ENCODE measurements around the gene ARHGAP26. TPM values are rescaled to one million over a fixed set of nuclear protein-coding genes. Genes with fewer than 3 reads are reported as not detected.

Gene ARHGAP26
- total and polyA plus RNA-seq, 2 experiments from 2014 or later: 9.5 to 16.8 TPM

DNA sequence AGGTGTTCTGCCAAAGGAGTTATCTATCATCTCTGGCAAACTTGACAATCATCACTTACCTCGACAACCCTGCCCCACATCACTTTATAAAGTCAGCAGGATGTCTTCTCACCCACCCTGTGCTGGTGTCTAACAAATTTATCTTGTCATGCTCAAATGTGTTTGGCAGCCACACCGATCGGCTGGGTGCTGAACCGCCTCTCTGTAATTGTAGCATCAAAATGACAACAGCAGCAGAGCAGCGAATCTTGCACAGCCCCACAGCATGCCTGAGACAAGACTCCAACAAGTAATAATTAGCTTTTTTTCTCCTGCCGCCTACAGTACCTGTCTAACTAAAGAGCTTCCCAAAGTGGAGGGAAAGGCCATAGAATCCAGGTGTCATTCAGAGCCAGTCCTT is 457.1 kb downstream of the ARHGAP26 start:
- H3K27me3 ChIP-seq (ENCODE audit: insufficient read depth): no peaks in the 10 kb centered on the region
- no peak for TF ChIP-seq ZNF114 (CRISPR knock-in tag; IDR thresholded peaks at IDR 0.05)
- TF ChIP-seq NANOG (IDR thresholded peaks at IDR 0.05; ENCODE audit: borderline replicate concordance): no peak
- TF ChIP-seq ZNF331 (CRISPR knock-in tag; IDR thresholded peaks at IDR 0.05; ENCODE audit: low read depth): no peak
- TF ChIP-seq, protein P1, sequence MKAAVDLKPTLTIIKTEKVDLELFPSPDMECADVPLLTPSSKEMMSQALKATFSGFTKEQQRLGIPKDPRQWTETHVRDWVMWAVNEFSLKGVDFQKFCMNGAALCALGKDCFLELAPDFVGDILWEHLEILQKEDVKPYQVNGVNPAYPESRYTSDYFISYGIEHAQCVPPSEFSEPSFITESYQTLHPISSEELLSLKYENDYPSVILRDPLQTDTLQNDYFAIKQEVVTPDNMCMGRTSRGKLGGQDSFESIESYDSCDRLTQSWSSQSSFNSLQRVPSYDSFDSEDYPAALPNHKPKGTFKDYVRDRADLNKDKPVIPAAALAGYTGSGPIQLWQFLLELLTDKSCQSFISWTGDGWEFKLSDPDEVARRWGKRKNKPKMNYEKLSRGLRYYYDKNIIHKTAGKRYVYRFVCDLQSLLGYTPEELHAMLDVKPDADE (IDR thresholded peaks at IDR 0.05): no peak
- no peak for TF ChIP-seq JUNB (IDR thresholded peaks at IDR 0.05; ENCODE audit: unreplicated experiment)
- no peak for TF ChIP-seq CREB1 (CRISPR knock-in tag; IDR thresholded peaks at IDR 0.05; ENCODE audit: low read depth)
- TF ChIP-seq EZH2 (IDR thresholded peaks at IDR 0.05; ENCODE audit: low read depth, unreplicated experiment): no peak
- H4K20me1 ChIP-seq (replicated peaks; ENCODE audit: insufficient read depth): no peaks in the 10 kb centered on the region
- no peak for ATAC-seq
- H3K36me3 ChIP-seq (ENCODE audit: insufficient read depth): no peaks in the 10 kb centered on the region
- no peak for DNase-seq (ENCODE audit: low spot score)
- Mint-ChIP-seq H3K4me3 (no peak overlapping the region), H3K9me3 (no peaks in the 10 kb centered on the region), H3K36me3 (ENCODE audit: low read depth) (no peaks in the 10 kb centered on the region), H3K27ac (no peak overlapping the region), H3K4me1 (peaks cover 11% of the 10 kb centered on the region), H3K27me3 (ENCODE audit: insufficient read depth, low read depth, poor library complexity) (no peaks in the 10 kb centered on the region)
- no peak overlapping the region for H3K4me3 ChIP-seq
- H3K27ac ChIP-seq (ENCODE audit: low read depth): no peak overlapping the region
- H3K4me2 ChIP-seq: no peak overlapping the region
- H3F3A ChIP-seq (replicated peaks; ENCODE audit: low read depth): no peaks in the 10 kb centered on the region
- no peak overlapping the region for H2AFZ ChIP-seq
- H3K79me2 ChIP-seq (replicated peaks; ENCODE audit: insufficient read depth): no peaks in the 10 kb centered on the region
- no peaks in the 10 kb centered on the region for H3K9me2 ChIP-seq (ENCODE audit: insufficient read depth)
- no peaks in the 10 kb centered on the region for H3K4me1 ChIP-seq (ENCODE audit: insufficient read depth)

DNA sequence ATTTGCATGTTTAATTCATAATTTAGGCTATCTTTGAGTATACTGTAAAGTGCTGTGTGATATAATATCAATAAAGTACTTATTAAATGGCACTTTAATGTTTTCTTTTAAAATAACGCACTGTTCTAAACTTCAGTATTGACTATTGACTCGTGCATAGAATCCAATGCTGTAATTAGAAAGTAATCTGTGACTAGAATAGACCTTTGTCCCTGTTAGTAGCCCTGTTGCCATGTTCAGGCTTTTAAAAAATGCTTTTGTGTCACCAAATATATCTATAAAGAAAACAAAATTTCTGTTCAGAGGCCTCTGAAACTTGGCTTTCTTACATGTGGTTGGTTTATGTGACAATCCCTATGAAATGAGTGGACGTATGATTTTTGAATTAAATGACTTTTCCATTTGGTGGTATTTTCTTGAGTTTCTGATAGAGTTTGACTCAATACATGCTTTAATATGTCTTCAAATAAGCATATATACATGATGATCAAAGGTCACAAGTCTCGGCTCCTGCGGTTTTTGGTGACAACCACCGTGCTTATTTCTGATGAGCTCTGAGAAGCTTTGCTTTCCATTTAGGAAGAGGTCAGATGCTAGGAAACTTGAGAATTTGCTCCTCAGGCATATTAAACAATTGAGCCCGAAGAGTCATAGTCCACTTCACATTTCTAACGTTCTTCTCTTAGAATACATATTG is 458.6 kb downstream of the ARHGAP26 start:
- Mint-ChIP-seq H3K27ac (no peak overlapping the region), H3K4me3 (no peak overlapping the region), H3K27me3 (ENCODE audit: insufficient read depth, low read depth, poor library complexity) (no peaks in the 10 kb centered on the region), H3K9me3 (no peaks in the 10 kb centered on the region), H3K36me3 (ENCODE audit: low read depth) (no peaks in the 10 kb centered on the region), H3K4me1 (peaks cover 11% of the 10 kb centered on the region)
- no peak overlapping the region for H3K4me3 ChIP-seq
- no peaks in the 10 kb centered on the region for H3K9me2 ChIP-seq (ENCODE audit: insufficient read depth)
- DNase-seq (ENCODE audit: low spot score) (no peak), ATAC-seq (no peak)
- H3K27me3 ChIP-seq (ENCODE audit: insufficient read depth): no peaks in the 10 kb centered on the region
- H3K4me1 ChIP-seq (ENCODE audit: insufficient read depth): no peaks in the 10 kb centered on the region
- no peak overlapping the region for H3K27ac ChIP-seq (ENCODE audit: low read depth)
- no peak overlapping the region for H2AFZ ChIP-seq
- H3K4me2 ChIP-seq: no peak overlapping the region
- H3K36me3 ChIP-seq (ENCODE audit: insufficient read depth): no peaks in the 10 kb centered on the region
- H3F3A ChIP-seq (replicated peaks; ENCODE audit: low read depth): no peaks in the 10 kb centered on the region
- H3K79me2 ChIP-seq (replicated peaks; ENCODE audit: insufficient read depth): no peaks in the 10 kb centered on the region
- H4K20me1 ChIP-seq (replicated peaks; ENCODE audit: insufficient read depth): no peaks in the 10 kb centered on the region
- no peak for TF ChIP-seq STAT1 (IDR thresholded peaks at IDR 0.05; ENCODE audit: unreplicated experiment)
- no peak for TF ChIP-seq NANOG (IDR thresholded peaks at IDR 0.05; ENCODE audit: borderline replicate concordance)
- TF ChIP-seq, protein P2, sequence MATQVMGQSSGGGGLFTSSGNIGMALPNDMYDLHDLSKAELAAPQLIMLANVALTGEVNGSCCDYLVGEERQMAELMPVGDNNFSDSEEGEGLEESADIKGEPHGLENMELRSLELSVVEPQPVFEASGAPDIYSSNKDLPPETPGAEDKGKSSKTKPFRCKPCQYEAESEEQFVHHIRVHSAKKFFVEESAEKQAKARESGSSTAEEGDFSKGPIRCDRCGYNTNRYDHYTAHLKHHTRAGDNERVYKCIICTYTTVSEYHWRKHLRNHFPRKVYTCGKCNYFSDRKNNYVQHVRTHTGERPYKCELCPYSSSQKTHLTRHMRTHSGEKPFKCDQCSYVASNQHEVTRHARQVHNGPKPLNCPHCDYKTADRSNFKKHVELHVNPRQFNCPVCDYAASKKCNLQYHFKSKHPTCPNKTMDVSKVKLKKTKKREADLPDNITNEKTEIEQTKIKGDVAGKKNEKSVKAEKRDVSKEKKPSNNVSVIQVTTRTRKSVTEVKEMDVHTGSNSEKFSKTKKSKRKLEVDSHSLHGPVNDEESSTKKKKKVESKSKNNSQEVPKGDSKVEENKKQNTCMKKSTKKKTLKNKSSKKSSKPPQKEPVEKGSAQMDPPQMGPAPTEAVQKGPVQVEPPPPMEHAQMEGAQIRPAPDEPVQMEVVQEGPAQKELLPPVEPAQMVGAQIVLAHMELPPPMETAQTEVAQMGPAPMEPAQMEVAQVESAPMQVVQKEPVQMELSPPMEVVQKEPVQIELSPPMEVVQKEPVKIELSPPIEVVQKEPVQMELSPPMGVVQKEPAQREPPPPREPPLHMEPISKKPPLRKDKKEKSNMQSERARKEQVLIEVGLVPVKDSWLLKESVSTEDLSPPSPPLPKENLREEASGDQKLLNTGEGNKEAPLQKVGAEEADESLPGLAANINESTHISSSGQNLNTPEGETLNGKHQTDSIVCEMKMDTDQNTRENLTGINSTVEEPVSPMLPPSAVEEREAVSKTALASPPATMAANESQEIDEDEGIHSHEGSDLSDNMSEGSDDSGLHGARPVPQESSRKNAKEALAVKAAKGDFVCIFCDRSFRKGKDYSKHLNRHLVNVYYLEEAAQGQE (IDR thresholded peaks at IDR 0.05; ENCODE audit: unreplicated experiment): no peak
- TF ChIP-seq ZNF114 (CRISPR knock-in tag; IDR thresholded peaks at IDR 0.05): no peak
- TF ChIP-seq, protein P3, sequence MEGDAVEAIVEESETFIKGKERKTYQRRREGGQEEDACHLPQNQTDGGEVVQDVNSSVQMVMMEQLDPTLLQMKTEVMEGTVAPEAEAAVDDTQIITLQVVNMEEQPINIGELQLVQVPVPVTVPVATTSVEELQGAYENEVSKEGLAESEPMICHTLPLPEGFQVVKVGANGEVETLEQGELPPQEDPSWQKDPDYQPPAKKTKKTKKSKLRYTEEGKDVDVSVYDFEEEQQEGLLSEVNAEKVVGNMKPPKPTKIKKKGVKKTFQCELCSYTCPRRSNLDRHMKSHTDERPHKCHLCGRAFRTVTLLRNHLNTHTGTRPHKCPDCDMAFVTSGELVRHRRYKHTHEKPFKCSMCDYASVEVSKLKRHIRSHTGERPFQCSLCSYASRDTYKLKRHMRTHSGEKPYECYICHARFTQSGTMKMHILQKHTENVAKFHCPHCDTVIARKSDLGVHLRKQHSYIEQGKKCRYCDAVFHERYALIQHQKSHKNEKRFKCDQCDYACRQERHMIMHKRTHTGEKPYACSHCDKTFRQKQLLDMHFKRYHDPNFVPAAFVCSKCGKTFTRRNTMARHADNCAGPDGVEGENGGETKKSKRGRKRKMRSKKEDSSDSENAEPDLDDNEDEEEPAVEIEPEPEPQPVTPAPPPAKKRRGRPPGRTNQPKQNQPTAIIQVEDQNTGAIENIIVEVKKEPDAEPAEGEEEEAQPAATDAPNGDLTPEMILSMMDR (conservative IDR thresholded peaks at IDR 0.05; ENCODE audit: low read depth in 2 of 2): no peak
- TF ChIP-seq, protein P1 (IDR thresholded peaks at IDR 0.05): no peak
- TF ChIP-seq POLR2AphosphoS5 (IDR thresholded peaks at IDR 0.05; ENCODE audit: low read depth): no peak
- TF ChIP-seq CREB1 (CRISPR knock-in tag; IDR thresholded peaks at IDR 0.05; ENCODE audit: low read depth): no peak
- no peak for TF ChIP-seq JUNB (IDR thresholded peaks at IDR 0.05; ENCODE audit: unreplicated experiment)
- no peak for TF ChIP-seq ZNF331 (CRISPR knock-in tag; IDR thresholded peaks at IDR 0.05; ENCODE audit: low read depth)
- TF ChIP-seq EZH2 (IDR thresholded peaks at IDR 0.05; ENCODE audit: low read depth, unreplicated experiment): no peak
- no peak for TF ChIP-seq EZH2phosphoT487 (IDR thresholded peaks at IDR 0.05; ENCODE audit: unreplicated experiment)

Measured in GM23338 (cell line).